ENCODE measurements around the gene WDR12.
"Not testable (repeated sequence)": the region's sequence is repeated elsewhere in the genome, so short reads cannot be mapped to it uniquely, and the experiment has no call there.

WDR12 gene

DNA sequence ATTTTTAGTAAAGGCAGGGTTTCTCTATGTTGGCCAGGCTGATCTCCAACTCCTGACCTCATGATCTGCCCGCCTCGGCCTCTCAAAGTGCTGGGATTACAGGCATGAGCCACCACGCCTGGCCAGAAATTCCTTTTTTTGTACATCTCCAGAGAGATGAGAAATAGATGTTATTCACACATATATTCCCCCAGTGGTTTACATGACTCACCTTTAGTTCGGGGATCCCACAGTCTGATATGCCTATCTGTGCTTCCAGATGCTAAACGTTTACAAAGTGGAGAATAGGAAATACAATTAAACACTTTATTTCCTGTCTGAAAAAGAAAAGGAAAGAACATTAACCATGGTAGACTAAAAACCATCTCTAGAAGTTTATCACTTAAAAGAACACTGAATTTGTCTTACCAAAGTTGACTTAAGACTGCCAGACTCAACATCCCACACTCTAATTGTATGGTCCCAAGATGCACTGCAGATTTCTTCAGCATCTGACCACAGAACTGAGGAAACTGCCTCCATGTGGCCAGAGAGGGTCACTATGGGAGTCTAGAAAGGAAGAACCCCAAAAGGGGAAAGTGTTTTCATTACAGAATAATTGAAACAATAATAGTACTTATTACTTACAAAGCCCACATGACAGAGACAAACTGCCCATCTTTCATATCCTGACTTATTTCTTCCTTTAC lies 27.3 kb downstream of the WDR12 start:
- peak; percentile 8 for DNase-seq (ENCODE audit: low spot score)

- no peak for DNase-seq (ENCODE audit: low spot score)
Measured at GRCh38 chr2:202881570-202881969, 29.9 kb downstream of the WDR12 start.

DNA sequence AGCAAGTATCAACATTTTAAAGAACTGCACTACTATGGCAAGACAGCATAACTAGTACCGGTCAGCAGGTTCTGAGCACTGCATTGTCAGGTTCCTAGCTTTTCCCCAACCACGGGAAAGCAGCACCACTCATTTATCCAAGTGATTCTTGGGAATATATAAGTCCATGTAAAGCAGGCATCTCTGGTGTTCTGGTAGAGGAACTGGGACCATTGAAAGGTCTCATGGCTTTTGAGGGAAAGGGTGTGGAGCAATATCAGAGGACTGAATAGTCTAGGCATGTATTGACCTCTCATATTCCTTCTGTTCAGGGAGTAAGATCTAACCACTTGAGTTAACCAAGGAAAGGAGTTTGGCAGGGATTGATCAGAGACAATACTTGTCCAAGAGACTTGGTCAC lies 33.8 kb downstream of the WDR12 start:
- no peak for DNase-seq (ENCODE audit: low spot score)

GRCh38 chr2:202871300-202872141 lies 40.0 kb downstream of the WDR12 start, which contains the start of gene ICA1L:
ICA1L (minus strand) TSS chr2:202871766; CDS start chr2:202829009, 42,757 bp downstream.
- DNase-seq (ENCODE audit: low spot score), result peak; percentile 91

GRCh38 chr2:202870431-202871299 lies 40.8 kb downstream of the WDR12 start:
- peak; percentile 53 for DNase-seq (ENCODE audit: low spot score)

- DNase-seq (ENCODE audit: low spot score), result no peak
Measured at GRCh38 chr2:202861987-202862386, 49.5 kb downstream of the WDR12 start.

- DNase-seq (ENCODE audit: low spot score), result no peak
Measured at GRCh38 chr2:202858601-202859000, 52.9 kb downstream of the WDR12 start.

GRCh38 chr2:202849343-202849742 lies 62.1 kb downstream of the WDR12 start:
- DNase-seq (ENCODE audit: low spot score), result not testable (repeated sequence)

DNA sequence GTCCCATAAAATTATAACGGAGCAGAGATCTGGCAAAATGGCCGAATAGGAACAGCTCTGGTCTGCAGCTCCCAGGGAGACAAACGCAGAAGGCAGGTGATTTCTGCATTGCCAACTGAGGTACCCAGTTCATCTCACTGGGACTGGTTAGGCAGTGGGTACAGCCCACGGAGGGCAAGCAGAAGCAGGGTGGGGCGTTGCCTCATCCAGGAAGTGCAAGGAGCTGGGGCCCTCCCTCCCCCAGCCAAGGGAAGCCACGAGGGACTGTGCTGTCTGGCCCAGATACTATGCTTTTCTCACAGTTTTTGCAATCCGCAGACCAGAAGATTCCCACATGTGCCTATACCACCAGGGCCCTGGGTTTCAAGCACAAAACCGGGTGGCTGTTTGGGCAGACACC lies 62.7 kb downstream of the WDR12 start:
- no peak for DNase-seq (ENCODE audit: low spot score)

DNA sequence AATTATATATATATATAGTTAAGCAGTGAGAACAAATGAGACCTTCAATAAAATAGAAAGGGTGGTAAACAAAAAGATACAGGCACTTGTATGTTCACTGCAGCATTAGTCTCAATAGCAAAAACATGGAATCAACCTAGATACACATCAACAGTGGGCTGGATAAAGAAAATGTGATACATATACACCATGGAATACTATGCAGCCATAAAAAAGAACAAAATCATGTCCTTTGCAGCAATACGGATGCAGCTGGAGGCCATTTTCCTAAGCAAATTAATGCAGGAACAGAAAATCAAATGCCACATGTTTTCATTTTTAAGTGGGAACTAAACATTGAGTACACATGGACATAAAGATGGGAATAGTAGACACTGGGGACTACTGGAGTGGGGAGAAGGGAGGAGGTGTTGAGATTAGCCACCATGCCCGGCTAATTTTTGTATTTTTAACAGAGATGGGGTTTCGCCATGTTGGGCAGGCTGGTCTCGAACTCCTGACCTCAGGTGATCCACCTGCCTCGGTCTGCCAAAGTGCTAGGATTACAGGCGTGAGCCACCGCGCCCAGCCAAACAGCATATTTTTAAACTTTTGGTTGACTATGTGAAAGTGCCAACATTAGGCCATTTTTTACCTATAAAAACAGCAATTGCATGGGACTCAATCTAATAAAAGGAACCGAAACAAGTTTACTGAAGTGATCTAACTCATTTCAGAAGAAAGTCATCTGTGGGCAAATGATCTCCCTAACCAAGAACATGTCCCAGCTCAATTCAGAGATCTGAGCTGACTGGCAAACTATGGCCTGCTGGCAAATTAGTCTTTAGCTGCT lies 63.6 kb downstream of the WDR12 start:
- DNase-seq (ENCODE audit: low spot score), result no peak

- DNase-seq (ENCODE audit: low spot score), result no peak
Measured at GRCh38 chr2:202844656-202845055, 66.8 kb downstream of the WDR12 start.

GRCh38 chr2:202842690-202843089 lies 68.8 kb downstream of the WDR12 start:
- no peak for DNase-seq (ENCODE audit: low spot score)

- DNase-seq (ENCODE audit: low spot score), result no peak
Measured at GRCh38 chr2:202841090-202841867, 70.2 kb downstream of the WDR12 start.

- peak; percentile 73 for DNase-seq (ENCODE audit: low spot score)
Measured at GRCh38 chr2:202831242-202832220, 79.9 kb downstream of the WDR12 start.

DNA sequence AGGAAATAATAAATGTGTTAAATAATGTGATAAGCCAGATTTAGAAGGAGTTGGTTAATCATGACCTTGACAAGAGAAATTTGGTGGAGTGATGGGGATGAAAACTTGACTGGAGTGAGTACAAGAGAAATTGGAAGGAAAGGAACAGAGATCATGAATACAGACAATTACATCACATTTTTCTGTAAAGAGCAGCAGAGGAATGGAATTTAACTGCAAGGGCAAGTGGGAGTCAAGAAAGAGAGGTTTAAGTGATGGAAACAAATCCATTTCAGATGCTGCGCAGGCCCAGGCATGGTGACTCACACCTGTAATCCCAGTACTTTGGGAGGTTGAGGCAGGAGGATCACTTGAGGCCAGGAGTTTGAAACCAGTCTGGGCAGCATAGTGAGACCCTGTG lies 86.6 kb downstream of the WDR12 start:
- DNase-seq (ENCODE audit: low spot score), result no peak

All from AG20443 (cell line).